IPS DF 6.9 (cell line): Measurements from ENCODE around the gene GADD45B.
"Not testable (repeated sequence)": the region's sequence is repeated elsewhere in the genome, so short reads cannot be mapped to it uniquely, and the experiment has no call there.

Experiments used
- DNase-seq: peaks from one replicate; pipeline ENCODE4 v3.0.0-alpha.2; 2013; ENCODE audit warnings: low read depth, low spot score
- H3K27ac ChIP-seq: one replicate; pipeline ENCODE4 v1.5.1; 2013; ENCODE audit warnings: low read length, control low read depth
- H3K27me3 ChIP-seq: 2 replicates; pipeline ENCODE4 v1.6.1; 2013; ENCODE audit warnings: mild to moderate bottlenecking, low read length; ENCODE audit not compliant: control insufficient read depth, insufficient read depth
- H3K36me3 ChIP-seq: 2 replicates; pipeline ENCODE4 v1.6.1; 2013; ENCODE audit warnings: low read length; ENCODE audit not compliant: control insufficient read depth, insufficient read depth
- H3K4me1 ChIP-seq: 2 replicates; pipeline ENCODE4 v1.6.1; 2013; ENCODE audit warnings: low read length; ENCODE audit not compliant: control insufficient read depth, insufficient read depth
- H3K4me3 ChIP-seq: 2 replicates; pipeline ENCODE4 v1.5.1; 2013; ENCODE audit warnings: mild to moderate bottlenecking, low read length
- H3K9me3 ChIP-seq: 2 replicates; pipeline ENCODE4 v1.6.1; 2013; ENCODE audit warnings: low read length, inconsistent platforms; ENCODE audit not compliant: control insufficient read depth, insufficient read depth
- WGBS: extraction: QIAGEN DNeasy Blood & Tissue Kit; methylation state at CpG from one replicate; pipeline ENCODE4 v1.1.7; 2013; ENCODE audit warnings: mixed read lengths, missing lambda C conversion rate; ENCODE audit not compliant: insufficient read length, insufficient coverage; 5-methylcytosine and 5-hydroxymethylcytosine counted together

Gene GADD45B

DNA sequence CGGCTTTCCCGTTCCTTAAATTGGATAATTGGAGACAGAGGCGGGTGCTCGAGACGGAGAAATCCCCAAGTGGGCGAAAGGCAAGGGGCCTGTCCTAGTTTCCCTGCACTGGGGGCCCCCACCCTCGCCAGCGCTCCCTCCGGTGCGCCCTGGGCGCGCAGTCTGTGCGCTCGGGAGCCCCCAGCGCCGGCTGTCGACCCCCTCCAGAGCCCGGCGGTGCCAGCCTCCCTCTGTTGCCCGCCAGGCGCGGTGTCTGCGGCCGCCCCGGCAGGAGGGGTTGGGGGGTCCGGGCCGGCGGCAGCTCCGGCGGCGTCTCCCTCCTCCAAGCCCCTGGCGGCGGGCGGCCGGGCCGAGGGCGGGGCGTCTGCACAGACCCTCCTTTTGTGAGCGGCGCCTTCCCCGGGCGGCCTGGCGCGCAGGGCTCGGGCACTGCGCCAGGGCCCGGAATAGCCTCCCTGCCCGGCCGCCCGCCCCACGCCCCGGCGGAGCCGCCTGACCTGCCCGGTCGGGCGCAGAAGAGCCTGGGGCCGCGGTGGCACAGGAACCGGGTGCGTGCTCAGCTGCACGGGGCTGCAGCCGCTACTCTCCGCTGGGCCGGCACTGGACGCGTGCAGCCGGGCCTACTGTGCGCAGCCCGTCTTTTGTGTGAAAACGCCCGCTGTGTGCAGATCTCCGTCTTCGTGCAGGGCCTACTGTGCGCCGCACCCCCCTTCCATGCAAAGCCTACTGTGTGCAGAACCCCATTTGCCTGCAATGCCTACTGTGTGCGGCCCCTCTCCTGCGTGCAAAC lies 13.2 kb downstream of the GADD45B start:
- H3K27ac ChIP-seq = no peak overlapping the region
- no CpG with 5 or more reads among the region's 78 CpGs for WGBS
- H3K4me3 ChIP-seq = peak overlapping the region; percentile 35; the same call in 1 of the 2 replicates
- H3K4me1 ChIP-seq = no peaks in the 10 kb centered on the region
- no peak for DNase-seq
- no peaks in the 10 kb centered on the region; the same call in 1 of the 2 replicates for H3K36me3 ChIP-seq
- H3K9me3 ChIP-seq = no peaks in the 10 kb centered on the region
- H3K27me3 ChIP-seq = peaks cover 13% of the 10 kb centered on the region

DNA sequence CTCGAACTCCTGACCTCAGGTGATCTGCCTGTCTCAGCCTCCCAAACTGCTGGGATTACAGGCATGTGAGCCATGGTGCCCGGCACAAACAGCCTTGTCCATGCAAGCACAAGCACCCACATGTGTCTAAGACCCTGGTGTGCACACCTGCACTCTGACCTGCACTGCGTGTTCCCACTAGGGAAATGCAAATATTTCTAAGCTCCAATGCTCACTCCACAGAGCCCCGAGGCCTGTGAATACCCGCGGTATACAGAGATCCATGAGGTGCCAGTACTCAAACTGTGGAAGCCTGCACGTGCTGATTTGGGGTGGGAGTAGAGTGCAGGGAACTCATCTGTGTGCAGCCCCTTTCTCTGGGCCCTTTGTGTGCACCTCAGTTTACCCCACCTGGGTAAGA lies 14.7 kb downstream of the GADD45B start:
- DNase-seq = no peak
- no CpG with 5 or more reads among the region's 7 CpGs for WGBS
- Histone ChIP-seq H3K36me3 (no peaks in the 10 kb centered on the region; the same call in 1 of the 2 replicates), H3K4me3 (no peak overlapping the region), H3K4me1 (peaks cover 3% of the 10 kb centered on the region; the same call in 1 of the 2 replicates), H3K9me3 (no peaks in the 10 kb centered on the region), H3K27me3 (peaks cover 13% of the 10 kb centered on the region), H3K27ac (no peak overlapping the region)

DNA sequence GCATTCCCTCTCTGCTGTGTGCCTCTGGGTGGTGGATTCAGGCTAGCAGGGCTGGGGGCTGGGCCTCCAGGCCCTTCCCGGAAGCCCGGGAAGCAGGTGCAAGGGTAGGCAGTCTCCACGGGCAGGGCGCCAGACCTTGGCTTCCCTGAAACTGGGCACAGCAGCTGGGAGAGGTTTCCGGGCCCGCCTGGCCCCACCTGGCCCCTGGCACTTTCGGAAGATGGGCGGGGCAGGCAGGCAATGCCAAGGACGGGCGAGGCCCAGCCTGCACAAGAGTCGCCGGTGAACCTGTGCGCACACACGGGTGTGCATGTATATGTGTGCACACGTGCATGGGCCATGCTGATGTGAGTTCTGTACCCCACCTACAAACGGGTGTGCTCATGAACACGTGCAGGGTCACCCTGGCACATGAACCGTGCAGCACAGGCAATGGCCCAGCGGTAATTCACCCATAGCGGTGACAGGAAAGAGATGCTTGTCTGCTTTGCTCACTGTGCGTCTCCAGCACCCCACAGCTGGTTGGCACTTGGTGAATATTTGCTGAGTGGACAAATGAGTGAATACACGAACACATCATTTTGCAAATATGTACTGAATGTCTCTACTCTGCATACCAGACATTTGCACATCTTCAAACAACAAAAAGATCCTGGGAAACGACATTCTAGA lies 15.3 kb downstream of the GADD45B start:
- Histone ChIP-seq H3K27ac (no peak overlapping the region), H3K36me3 (no peaks in the 10 kb centered on the region; the same call in 1 of the 2 replicates), H3K4me3 (no peak overlapping the region), H3K4me1 (peaks cover 3% of the 10 kb centered on the region; the same call in 1 of the 2 replicates), H3K9me3 (no peaks in the 10 kb centered on the region), H3K27me3 (peaks cover 13% of the 10 kb centered on the region)
- no peak for DNase-seq
- WGBS = no CpG with 5 or more reads among the region's 23 CpGs

DNA sequence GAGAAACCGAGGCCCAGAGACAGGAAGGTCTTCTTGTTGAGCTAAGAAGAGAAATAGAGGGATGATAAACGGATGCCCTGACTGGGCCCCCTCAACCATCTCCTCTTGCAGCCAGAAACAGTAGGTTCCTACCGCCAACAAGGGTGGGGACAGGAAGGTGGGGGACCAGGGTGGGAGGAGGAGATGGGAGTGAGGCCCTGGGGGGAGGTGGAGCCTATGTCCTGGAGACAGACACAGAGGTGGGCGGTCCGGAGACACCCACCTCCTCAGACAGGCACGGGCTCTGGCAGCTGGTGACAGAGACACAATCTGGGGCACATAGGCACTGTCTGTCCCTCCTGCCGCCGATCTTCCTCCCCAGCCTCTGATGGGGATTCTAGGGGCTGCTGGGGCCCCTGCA lies 16.9 kb downstream of the GADD45B start:
- peaks cover 11% of the 10 kb centered on the region for H3K27me3 ChIP-seq

DNA sequence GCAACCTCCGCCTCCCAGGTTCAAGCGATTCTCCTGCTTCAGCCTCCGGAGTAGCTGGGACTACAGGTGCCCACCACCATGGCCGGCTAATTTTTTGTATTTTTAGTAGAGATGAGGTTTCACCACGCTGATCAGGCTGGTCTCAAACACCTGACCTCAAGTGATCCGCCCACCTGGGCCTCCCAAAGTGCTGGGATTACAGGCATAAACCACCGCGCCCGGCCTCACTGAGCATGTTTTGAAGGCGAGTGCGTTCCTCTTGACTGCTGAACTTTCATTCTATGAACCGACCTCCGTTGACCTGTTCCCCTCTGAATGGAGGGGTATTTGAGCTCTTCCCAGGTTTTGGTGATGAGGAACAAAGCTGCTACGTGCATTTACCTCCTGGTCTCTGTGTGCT lies 17.5 kb downstream of the GADD45B start:
- not testable (repeated sequence) for H3K4me1 ChIP-seq

More for the DNA sequence above, 16.9 kb downstream of the GADD45B start:
- Histone ChIP-seq H3K36me3 (no peaks in the 10 kb centered on the region; the same call in 1 of the 2 replicates), H3K27ac (no peak overlapping the region), H3K4me1 (peaks cover 3% of the 10 kb centered on the region; the same call in 1 of the 2 replicates), H3K9me3 (no peaks in the 10 kb centered on the region), H3K4me3 (no peak overlapping the region)
- no CpG with 5 or more reads among the region's 8 CpGs for WGBS
- DNase-seq = no peak

DNA sequence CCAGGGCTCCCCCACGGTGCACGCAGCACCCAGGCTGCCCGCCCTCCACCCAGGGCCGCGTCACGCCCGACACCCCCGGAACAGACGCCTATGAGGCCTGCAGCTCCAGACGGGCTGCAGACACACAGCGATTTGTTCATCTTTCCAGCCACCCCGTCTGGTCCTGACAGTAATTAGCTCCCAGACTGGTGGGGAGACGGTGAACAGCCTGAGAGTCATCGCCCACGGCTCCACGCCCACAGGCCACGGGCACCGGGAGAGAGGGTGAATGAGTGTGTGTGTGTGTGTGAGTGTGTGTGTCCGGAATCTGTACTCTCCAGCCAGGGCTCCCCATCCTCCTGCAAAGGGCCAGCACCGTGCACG lies 18.1 kb downstream of the GADD45B start:
- H3K4me1 ChIP-seq = peaks cover 4% of the 10 kb centered on the region; the same call in 1 of the 2 replicates
- H3K36me3 ChIP-seq = no peaks in the 10 kb centered on the region; the same call in 1 of the 2 replicates
- no CpG with 5 or more reads among the region's 21 CpGs for WGBS
- H3K27ac ChIP-seq = no peak overlapping the region
- DNase-seq = no peak
- peaks cover 6% of the 10 kb centered on the region for H3K27me3 ChIP-seq
- no peaks in the 10 kb centered on the region for H3K9me3 ChIP-seq
- no peak overlapping the region for H3K4me3 ChIP-seq

More for the DNA sequence above, 17.5 kb downstream of the GADD45B start:
- H3K4me3 ChIP-seq, H3K27me3 ChIP-seq, H3K27ac ChIP-seq, DNase-seq, H3K9me3 ChIP-seq, H3K36me3 ChIP-seq: not testable (repeated sequence)
- WGBS = no CpG with 5 or more reads among the region's 14 CpGs

DNA sequence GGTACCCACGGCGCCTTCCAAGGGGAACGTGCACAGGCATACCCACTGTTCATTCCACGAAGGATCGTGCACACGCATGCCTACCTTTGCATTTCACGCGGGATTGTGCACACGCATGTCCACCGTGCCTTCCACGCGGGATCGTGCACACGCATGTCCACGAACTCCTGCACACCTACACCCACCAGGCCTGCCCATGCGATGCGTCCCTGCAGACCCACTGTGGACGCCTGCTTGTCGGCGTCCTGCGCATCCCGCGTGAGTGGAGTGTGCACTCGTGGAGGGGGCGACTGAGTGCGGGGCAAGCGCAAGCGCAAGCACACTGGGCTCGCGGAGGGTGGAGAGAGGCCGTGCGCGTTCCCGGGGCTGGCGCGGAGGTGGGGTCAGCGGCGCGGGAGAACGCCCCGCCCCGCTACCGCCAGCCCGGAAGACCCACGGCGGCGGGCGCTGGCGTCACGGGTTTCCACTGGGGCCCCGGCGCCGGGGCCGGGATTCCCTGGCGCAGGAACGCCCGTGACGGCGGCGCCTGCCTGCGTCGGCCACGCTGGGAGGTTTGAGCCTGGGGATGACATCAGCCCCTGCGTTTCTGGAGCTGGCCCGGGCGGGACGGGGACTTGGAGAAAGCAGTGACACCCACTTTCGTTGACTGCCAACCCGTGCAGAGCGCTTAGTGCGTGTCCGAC lies 18.7 kb downstream of the GADD45B start:
- Histone ChIP-seq H3K36me3 (no peaks in the 10 kb centered on the region; the same call in 1 of the 2 replicates), H3K27me3 (peaks cover 3% of the 10 kb centered on the region), H3K4me3 (peak overlapping the region; percentile 38; the same call in 1 of the 2 replicates), H3K27ac (no peak overlapping the region), H3K4me1 (peaks cover 6% of the 10 kb centered on the region), H3K9me3 (no peaks in the 10 kb centered on the region)
- no peak for DNase-seq
- WGBS = no CpG with 5 or more reads among the region's 72 CpGs

DNA sequence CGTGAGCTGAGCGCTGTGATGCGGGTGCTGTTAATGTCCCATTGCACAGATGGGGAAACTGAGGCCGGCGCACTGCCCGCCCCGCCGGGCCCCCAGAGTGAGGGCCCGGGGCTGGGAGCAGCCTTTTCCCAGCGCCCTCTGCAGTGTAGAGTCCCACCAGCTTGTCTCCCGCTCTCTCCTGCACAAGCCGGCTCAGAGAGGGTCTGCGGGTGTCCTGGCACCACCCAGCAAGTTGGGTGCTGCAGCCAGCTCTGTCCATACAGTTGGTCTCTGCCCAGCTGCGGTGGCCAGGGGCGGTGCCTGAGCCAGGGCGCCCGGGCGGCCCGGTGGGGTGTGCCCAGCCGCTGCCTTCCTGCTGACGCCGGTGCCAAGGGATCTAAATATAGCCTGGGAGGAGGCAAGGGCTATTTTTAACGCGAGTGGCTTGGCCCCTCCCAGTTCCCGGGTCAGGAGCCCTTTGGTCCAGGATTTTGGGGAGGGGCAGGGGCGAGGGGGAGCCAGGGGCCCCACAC lies 19.3 kb downstream of the GADD45B start:
- no peaks in the 10 kb centered on the region for H3K9me3 ChIP-seq
- peaks cover 6% of the 10 kb centered on the region for H3K4me1 ChIP-seq
- no peaks in the 10 kb centered on the region for H3K27me3 ChIP-seq
- DNase-seq = no peak
- H3K36me3 ChIP-seq = no peaks in the 10 kb centered on the region
- H3K4me3 ChIP-seq = peak overlapping the region; percentile 38; the same call in 1 of the 2 replicates
- H3K27ac ChIP-seq = no peak overlapping the region
- WGBS = no CpG with 5 or more reads among the region's 26 CpGs

DNA sequence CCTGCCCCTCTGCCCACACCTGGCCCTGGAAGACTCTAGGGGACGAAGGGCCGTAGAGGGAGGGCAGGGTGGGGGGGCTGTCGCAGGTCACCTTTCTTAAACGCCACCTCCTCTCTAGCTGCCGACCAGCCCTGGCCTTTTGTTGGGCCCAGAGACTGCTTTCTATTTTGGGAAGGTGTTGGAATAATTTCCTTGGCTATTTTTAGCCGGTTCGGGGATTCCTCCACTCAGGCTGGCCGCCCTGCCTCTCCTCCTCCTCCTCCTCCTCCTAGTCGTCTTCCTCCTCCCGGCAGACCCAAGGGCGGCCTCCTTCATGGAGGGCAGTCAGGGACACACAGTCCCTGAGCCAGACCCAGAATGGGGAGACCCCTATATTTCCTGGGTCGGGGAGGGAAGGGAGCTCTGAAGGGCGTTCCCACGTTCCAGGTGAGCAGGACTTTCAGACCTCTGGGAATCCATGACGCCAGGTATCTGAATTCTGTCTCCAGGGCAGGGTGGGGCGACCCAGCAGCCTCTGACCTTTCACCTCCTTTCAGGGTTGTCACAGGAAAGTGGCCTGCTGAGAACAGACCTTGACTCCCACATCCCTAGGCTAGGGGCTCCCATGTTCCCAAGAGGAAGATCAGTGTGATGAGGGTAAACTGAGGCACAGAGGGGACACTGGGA lies 19.9 kb downstream of the GADD45B start:
- Histone ChIP-seq H3K9me3 (no peaks in the 10 kb centered on the region), H3K36me3 (no peaks in the 10 kb centered on the region), H3K27ac (no peak overlapping the region), H3K4me3 (no peak overlapping the region), H3K27me3 (no peaks in the 10 kb centered on the region), H3K4me1 (peaks cover 6% of the 10 kb centered on the region)
- WGBS = no CpG with 5 or more reads among the region's 16 CpGs
- no peak for DNase-seq

DNA sequence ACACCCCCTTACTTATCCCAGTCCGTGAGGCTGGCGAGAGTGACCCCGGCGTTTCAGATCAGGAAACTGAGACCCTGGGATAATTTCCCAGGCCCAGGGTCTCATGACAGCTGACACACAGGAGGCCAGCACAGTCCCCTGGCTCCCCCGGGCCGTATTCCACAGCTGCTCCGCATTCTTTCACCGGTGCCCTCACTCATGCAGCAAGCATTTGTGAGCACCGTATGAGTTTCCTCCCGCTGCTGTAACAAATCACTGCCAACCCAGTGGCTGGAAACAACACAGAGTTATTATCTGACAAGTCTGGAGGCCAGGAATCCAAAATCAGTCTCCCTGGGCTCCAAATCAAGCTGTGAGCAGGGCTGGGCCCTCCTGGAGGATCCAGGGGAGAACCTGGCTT lies 21.3 kb downstream of the GADD45B start:
- no CpG with 5 or more reads among the region's 10 CpGs for WGBS
- Histone ChIP-seq H3K36me3 (no peaks in the 10 kb centered on the region), H3K27me3 (no peaks in the 10 kb centered on the region), H3K27ac (no peak overlapping the region), H3K9me3 (no peaks in the 10 kb centered on the region), H3K4me1 (peaks cover 6% of the 10 kb centered on the region), H3K4me3 (no peak overlapping the region)
- DNase-seq = no peak
